NCI-H1105 (cell line): ENCODE data around the gene SPAG16.

Experiments
- DNase-seq: peaks from one replicate; lab custom pipeline; 2025; lab: John Stamatoyannopoulos, UW

SPAG16 gene

DNA sequence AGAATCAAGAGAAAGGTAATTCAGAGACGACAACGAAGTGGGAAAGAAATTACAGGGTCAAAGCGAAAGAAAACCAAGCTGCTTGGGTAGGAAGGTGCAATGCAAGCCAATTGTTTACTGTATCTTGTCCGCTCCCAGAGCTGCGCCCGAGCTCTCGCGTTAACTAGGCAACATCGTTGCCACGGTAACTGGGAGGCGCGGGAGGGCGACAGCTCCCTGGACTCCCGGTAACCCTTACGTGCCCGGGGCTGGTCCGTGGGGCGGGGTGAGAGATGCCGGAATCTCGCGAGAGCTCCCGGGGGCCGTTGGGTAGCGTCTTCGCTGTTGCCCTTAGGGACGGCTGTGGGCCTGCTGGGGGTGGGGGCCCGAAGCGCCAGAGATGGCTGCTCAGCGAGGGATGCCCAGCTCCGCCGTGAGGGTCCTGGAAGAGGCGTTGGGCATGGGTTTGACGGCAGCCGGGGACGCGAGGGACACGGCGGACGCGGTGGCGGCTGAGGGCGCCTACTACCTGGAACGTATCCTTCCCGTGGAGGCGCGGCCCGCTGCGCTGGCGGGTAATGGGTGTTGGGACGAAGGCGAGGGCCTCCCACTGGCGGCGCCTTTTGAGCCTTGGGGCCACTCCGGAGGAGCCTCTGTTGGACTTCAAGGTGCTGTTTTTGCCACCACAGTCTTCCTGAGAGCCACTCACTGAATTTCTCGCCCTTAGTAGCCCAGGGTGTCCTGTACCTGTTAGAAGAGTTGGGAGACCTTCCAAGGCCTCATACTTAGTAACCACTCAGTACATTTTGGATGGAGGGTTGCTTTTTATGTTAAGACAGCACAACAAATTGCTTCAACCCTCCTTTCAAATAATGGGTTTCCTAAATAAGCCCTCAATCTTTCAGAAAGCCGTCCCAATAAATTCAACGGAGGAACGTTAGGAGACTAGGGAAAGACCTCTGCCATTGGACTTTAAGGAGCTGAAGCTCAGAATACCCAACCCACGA, at the start of gene SPAG16:
SPAG16 (plus strand) TSS at position 360 of the 986 bp plus-strand sequence.
- DNase-seq = peak; percentile 94

DNA sequence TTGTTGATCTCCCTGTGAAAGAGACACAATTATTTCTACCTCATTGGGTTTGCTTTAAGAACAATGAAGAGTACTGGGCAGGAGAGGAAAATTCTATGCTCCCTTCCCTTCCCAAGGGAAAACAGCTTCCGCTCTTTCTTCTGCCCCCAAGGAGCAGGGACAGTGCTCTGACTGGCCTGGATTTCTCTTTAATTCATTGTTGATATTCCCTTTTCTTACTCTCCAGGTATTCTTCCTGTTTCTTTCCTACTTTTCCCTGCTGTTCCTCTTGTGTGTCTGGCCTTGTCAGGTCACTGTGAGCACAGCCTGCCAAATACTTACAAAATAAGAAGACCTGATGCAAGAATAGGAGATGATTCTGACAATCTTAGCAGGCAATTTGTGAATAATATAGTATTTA, 49.6 kb upstream of the SPAG16 start:
- no peak for DNase-seq

DNA sequence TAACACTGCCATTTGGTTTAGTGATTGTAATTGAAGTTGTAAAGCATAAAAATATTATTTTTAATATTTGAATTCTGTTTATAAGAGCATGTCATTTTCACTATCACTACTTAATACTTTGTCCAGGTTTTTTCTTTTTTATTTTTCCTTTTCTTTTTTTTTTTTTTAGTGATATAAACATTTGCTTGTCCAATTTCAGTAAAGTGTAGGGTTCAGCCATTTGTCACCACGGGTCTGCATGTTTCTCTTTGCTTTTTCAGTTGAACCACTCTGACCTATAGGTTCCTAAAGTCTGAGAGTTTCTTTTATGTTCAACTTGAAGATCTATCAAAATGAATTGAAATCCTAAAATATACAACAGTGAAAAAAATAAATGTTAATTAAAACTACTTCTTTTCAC, 48.5 kb upstream of the SPAG16 start:
- no peak for DNase-seq

DNA sequence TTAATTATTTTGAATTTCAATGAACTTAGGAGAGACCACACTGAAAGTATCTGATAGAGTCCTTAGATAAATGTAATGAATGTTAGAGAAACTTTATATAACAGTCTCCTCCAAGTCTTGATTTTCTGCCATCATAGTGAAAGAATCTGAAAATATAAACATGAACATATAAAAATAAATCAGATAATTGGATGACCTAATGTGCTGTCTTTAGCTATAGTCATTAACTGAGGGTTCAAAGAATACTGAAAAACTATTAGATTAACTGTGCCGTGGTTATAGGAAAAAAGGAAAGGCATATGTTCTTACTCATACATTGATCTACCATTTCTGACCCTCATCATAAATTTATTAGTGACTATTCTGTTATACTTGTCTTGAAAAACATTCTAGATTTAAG, 47.0 kb upstream of the SPAG16 start:
- DNase-seq = no peak

DNA sequence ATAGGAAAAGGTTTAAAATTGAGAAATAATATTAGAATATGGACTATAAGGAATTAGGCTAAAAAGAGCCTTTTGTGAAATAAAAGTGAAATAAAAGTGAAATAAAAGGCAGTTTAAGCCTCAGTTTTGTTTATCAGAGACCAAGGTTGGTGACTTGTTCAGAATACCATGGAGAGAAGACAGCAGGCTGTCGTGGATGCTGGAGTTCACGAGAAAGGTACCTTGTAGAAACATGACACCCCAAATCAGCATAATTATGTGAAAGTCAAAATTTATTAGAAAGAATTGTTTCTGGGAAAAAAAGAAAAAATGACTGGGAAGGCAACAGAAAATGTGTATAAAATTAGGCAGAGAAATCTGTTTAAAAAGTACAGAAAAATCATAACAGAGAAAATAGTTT, 46.5 kb upstream of the SPAG16 start:
- no peak for DNase-seq

DNA sequence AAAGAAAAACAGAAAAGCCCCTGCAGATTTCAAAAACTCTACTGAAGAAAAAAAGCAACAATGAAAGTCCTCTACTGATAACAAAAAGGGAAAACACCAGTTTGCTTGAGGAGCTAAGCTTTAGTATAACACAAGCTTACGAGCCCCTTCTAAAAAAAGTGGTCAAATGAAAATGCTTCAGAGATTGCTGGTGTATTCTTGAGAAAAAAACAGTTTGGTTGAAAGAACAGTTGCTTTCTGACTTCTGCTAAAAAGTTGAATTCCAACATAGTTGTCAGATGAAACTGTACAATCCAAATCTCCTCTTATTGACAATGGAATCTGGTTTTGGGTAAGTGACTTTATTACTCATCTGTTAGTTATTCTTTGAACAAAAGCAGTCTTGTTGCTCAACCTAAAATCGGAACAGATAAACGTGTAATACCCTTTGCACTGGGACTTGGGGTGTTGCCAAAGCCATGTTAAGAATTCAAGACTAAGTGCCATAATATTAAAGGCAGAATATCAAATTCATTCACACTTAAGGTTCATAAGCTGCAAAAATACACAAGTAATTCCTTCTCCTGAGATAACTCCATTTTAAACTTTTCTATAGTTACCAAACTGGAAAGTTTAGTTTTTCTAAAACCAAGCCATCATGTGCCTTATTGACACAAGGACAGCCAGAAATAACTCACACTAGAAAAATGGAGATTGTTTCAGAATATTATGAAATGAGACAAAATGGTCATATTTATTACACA, 45.3 kb upstream of the SPAG16 start:
- DNase-seq = no peak

DNA sequence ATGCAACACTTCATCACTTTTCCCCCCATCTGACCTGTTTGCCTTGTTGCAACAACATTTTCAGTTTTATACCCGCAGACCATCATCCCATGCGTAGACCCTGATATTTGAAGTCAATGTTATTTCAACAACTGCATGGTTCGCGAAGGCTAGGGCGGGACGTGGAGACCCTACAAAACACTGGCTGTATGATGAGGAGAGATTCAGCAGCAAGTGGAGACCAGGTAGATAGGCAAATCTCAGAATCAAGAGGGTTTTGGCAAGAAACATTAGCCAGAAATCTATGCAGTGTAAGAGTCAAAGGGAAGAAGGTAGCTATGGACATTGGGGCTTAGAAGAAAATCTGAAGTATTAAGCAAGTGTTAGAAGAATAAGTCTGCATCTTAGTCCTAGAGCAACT, 42.4 kb upstream of the SPAG16 start:
- no peak for DNase-seq

DNA sequence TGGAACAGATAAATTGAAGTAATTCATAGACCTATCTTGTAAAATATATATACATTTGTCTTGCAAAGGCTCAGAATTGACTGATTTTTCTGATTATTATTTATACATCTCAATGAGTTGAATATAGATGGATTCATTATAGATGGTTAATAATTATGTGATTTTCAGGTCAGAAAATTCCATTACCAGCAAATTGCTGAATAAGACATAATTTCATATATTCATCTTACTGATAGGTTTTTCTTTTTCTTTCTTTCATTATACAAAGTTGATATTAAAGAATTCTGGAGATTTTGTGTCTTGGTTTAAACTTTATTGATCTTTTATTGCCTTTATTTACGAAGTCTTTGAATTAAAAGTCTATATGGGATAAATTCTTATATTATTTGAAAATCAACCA, 41.6 kb upstream of the SPAG16 start:
- no peak for DNase-seq

DNA sequence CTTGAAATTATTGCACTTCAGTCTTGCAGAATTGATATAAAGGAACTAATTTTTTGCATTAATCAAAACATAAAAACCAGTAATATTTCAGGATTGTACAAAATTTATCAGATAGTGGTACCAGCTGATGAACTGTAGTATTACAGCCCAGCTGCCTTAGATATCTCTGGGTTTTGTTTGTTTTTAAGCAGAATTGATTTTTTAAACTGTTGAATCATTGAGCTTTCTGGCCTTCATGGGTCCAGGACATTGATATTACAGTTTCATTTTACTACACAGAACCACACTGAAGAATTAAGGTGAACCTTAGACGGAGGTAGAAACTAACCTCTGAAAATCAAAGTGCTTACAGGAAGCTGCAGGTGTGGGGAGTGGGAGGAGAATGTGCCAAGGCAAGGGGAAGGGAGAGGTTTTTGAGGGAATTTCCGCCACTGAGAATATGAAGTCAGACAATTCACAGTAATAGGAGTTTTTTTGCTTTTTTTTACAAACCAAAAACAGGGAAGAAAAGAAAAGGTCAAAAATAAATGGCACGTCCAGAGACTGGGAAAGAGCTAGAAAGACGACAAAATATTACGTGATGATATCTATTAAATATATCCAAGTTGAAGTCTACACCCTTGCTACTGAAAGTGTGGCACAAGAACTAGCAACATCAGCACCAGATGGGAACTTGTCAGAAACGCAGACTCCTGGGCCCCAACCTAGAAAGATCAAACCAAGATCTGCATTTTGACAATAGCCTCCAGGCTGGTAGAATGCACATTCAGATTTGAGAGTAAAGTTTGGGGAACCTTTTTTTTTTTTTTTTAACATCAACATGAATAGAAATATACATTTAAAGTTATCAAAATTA, 40.8 kb upstream of the SPAG16 start:
- no peak for DNase-seq

DNA sequence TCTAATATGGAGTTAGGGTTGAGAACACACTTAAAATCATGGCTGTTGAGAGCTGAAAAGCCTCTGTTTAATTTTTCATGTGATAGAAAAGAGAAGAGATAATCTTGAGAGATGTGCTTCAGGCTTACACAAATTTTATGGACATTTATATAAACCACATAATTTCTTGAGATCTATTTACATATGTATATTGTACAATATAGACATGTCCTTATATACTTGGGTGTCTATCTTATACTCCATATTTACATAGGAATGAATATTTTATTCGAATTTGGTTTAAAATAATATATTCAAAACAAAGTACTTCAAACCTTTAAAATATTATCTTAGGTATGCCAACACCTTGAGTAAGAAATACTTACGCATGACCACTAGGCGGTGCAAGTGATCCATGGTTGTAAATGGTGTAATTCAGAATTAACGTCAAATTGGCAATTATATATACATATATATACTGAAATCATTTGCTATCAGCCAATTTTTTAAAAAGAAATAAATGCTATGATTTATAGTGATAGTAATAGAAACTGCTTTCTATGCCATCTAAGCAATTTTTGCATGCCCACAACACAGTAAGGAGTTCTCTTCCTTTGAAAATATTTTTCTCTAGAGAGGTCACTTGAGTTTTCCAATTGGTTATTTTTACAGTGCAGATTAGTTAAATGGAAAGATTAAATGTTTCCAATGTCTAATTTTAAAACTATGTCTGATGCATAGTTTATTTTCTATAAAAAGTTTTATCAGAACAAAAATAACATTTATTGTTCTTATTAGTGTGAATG, 37.6 kb upstream of the SPAG16 start:
- DNase-seq = peak; percentile 23

DNA sequence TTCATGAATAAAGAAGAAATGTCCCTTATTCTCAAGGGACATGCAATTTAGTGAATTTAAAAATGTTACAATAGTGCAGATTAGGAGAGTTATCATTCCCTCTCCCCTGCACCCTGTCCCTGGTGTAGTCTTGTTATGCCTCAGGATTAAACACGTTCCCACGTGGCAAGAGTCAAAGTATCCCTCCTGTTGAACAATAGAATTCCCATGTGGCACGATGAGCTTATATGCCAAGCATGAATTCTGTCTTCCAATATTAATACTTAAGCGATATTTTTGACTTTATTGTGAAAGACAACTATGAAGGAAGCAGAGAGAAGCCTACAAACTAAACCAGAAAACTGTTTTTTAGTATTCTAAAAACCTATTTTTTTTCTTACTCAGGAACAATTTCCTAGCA, 36.7 kb upstream of the SPAG16 start:
- no peak for DNase-seq

DNA sequence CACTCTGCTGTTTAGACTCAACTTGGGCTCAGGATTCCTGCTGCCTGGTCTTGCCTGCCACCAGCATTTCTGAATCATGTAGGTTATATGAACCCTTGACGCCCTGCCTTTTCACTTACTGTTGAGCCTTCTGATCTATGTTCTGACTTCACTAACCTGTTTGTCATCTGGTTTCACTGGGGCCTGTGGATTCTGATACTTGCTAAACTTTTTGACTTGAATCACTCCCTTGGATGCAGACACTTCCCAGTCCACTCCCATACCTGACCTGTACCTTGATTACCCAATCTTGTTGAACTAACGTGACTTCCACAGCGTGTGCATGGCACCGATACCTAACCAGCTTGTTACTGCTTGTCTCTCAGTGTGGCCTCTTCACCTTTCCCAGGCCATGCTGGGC, 35.6 kb upstream of the SPAG16 start:
- DNase-seq = no peak

DNA sequence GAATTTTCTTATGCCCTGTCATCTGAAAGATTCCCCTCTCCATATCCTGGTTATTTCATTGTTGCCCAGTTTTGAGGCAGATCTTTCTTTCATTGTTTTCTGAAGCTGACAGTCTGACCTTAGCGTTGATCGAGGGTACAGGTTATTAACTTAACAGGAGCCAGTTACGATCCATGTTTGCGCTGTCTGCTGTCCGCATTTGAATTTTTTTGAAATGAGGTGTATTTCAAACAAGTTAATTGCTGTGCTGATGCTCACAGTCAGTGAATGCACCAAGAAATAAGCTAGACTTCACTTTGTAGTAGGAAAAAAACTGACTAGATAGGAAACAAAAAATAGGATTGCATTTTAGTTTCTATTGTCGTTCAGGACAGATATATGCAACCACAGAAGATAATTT, 34.8 kb upstream of the SPAG16 start:
- no peak for DNase-seq

DNA sequence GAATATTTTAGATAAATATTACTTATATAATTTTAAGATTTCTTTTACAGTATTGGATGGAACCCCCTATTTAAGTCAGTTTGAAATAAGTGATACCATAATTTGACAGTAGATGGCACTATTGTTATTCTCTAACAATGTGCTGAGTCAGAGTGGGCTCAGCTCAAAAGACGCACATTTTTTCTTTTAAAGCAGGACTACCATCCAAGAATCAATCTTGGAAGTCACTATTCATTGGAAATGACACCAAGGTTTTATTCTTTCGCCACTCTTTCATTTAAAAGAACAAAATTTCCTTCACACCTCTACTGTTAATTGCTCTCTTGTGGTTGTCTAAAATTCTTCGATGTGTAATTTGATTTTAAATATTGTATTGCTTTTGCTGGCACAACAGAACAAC, 32.6 kb upstream of the SPAG16 start:
- peak; percentile 26 for DNase-seq

DNA sequence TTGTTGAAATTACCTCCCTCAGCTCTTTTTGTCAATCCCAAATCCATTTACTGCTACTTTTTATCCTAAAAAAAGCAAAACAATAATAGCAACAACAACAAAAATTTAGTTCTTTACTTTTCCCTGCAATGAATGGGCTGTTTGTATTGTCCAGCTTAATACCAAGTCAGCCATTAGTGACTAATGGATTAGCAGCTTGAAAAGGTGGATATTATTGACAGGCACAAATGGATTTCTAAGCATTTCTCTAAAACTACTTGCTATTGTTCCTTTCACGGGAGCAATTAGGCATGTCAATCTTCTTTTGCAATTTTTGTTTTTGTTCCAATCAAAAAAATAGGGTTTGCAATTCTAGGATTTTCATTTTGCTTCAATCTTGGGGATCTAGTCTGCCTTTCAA, 32.1 kb upstream of the SPAG16 start:
- DNase-seq = no peak

DNA sequence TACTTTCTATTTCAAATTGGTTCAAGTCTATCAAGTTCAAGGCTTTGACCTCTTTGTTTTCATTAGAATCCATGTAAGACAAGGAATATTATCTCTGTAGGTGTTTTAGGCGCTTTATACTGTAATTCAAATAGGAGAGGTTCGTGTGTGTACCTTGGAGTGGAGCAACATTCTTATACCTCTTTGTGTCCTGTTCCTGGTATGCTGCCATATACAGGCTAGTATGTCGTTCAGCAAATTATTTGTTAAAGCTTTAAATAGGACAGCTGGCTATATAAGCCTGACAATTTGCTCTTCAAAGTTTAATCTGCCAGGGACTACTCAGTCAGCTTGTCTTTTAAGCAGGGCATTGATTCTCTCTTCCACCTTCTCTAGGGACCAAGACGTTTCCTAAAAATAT, 31.1 kb upstream of the SPAG16 start:
- peak; percentile 21 for DNase-seq

DNA sequence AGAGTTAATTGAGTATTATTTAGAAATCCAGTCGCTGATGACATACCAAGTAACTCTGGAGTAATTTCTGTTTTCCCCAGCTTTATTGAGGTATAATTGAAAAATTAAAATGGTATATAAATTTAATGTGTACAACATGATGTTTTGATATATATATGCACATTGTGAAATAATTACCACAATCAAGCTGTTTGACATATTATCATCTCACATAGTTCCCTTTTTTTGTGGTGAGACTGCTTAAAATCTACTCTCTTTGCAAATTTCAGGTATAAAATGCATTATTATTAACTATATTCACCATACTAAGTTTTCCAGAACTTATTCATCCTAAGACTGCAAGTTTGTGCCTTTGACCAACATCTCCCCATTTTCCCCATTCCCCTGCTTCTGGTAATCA, 25.0 kb upstream of the SPAG16 start:
- no peak for DNase-seq

DNA sequence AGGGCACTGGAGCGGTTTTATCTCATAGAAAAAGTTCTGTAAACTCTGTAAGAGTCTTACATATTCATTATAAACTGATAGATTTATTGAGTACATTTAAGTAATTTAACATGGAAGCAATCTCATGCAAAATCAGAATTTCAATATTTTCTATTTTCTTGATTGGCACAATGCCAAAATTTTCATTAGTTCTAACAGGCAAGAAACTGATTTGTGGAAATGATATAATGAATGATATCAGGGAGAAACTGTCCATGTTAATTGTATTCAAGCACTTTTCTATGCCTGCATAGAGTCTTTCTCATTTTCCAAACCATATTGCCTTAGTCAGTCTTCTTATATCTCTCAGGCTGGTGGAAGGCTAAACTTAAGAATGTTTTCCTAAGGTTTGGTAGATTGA, 23.0 kb upstream of the SPAG16 start:
- DNase-seq = no peak

DNA sequence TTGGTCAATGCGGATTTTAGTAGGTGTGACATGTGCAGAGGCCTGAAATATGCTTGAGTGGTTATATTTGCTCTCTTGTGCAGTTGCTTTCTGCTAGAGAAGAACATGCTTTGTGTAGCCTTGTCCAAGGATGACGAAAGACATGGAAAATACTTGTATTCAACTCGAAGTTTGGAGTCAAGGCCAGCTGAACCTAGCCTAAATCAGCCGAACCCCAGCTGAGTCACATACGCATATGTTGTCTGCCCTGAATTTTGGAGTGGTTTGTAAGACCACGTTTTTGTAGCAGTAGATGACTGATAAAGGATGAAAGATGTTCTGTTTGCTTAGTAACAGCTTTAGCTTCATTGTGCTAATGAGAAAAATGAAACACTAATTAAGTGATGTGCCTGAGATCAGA, 22.5 kb upstream of the SPAG16 start:
- no peak for DNase-seq

DNA sequence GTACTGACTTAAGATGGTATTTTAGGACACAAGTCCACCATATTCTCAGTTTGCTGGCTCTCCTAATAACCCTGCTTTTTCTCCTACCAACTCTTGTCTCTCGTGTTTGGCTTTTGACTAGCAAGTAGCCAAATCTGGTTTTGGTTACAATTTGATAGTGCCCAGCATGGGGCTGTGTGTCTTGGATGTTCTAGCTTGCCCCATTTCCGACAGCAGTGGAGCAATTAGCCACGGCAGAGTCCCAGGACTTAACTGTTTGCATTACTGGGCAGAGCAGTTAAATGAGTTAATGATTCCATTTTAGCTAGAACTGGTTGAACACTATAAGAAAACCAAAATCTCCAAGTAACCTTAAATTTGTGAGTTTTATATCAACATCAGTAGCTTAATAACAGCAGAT, 18.6 kb upstream of the SPAG16 start:
- DNase-seq = no peak

DNA sequence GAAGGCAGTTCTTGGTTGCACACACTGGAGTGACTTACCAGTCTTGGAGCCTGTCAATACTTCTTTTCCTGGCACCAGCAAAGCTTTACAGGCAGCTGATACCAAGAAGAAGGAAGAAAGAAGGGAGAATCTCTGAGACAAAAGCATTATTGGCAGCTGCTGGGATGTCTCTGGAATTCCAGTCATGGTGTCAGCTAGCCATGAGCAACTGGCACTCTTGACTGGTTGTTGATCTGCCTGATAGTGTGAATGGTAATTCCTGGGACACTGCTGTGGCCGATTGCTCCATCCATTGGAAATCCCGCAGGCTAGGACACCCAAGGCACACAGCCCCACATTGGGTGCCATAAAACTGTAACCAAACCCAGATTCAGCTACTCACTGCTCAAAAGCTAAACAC, 17.8 kb upstream of the SPAG16 start:
- DNase-seq = no peak

DNA sequence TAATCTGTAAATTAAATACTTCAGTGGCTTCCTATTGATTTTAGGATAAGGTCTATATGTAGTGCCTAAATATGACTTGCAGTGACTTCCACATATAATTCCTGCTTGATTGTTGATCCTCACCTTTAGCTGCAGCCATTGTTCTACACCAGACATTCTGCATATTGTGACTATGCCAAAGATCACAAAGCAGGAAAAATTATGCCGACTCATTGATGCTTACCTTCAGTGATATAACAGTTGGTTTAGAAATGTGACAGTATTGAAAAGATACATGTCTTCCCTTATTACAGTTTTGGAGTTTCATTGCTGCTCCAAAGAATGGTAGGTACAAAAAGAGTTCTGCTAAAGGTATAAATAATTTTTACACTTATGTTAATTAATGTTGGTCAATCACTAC, 12.3 kb upstream of the SPAG16 start:
- DNase-seq = no peak
